GM12892 (cell line): ENCODE data around the gene POMP.

ENCODE experiments used
- POLR2A ChIP-seq: IDR thresholded peaks from 2 replicates; pipeline ENCODE4 v1.6.1; 2011; ENCODE audit warnings: low read depth, low read length, control low read depth
- POLR2AphosphoS5 ChIP-seq: IDR thresholded peaks from 2 replicates; pipeline ENCODE4 v1.6.1; 2011; ENCODE audit warnings: low read depth, low read length, control low read depth

GRCh38 chr13:28659621-28659970, 666 bp downstream of the POMP start:
- TF ChIP-seq POLR2A (no peak), POLR2AphosphoS5 (no peak)
